ENCODE results near the gene AK8. TPM values are rescaled to one million over a fixed set of nuclear protein-coding genes. Genes with fewer than 3 reads are reported as not detected.

Gene AK8
- polyA plus RNA-seq, 4 donors = 2.0 to 3.9 (median 3.8) TPM

DNA sequence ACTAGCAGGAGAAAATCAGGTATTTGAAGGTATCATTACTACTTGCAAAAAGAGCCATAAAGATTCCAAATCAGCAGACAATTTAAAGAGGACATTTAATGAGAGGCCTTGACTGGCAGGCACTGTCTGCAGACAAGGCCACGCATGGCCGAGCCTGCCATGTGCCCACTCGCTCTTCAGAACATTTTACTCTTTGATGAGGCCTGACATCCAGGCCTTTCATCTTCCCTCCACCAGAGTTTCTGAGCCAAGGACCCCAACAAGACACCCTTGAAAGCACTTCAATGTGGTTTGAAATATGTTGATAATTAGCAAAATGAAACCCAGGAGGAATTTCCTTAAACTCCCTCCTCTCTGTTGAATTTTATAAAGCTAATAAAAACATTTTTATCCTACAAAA lies 16.4 kb downstream of the AK8 start:
- DNase-seq (ENCODE audit: low read depth in 4 of 4, low spot score in 3 of 4) = no peak

DNA sequence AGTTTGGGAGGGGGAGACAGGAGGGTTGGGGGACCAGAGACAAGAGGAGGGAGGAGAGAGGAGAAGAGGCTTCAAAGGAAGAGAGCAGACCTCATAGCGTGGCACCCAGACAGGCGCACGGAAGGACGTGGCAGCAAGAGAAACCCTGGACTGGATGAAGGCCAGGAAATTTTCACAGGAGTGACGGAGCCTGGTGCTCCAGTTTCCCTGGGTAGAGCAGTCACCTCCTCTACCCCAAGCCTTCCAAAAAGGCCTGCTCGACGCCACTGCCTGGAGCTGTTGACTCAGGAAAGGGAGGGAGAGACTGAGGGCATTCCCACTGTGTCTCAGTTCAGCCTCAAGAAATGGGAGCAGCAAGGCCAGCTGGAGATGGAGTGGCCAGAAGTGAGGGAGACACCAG lies 19.3 kb downstream of the AK8 start:
- DNase-seq (ENCODE audit: low read depth in 4 of 4, low spot score in 3 of 4) = no peak

DNA sequence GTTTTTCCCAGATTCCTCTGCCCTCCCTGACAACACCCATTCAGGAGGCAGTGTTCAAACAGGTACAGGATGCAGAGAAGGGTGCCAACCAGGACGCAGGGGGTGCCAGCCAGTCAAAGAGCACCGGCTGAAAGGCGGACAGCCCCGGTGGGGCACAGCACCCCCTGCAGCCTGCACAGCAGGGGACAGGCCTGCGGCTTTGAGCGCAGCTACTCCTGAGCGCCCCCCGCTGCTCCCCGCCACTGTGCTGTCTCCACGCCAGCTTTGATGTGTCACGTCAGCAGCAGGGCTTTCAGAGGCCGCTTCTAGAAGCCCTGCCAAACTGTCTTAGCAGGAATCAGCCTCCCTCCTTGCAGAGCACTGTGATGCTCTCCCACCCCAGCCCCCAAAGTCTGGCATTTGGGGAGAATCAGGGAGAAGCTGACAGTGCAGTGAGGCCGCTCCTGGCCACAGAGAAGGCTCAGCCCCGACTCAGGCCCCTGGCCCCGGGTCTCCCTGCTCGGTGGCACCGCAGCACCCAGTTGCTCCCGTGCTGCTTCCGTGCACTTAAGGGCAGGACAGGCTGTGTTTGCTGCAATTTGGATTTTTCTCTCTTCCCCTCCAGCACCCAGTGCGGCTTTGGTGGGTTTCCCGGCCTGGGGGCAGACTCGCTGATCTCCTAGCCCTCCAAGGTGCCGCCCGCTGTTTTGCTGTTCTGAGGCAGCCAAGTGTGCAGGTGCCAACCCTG lies 20.3 kb downstream of the AK8 start:
- no peak for DNase-seq (ENCODE audit: low read depth in 4 of 4, low spot score in 3 of 4)

DNA sequence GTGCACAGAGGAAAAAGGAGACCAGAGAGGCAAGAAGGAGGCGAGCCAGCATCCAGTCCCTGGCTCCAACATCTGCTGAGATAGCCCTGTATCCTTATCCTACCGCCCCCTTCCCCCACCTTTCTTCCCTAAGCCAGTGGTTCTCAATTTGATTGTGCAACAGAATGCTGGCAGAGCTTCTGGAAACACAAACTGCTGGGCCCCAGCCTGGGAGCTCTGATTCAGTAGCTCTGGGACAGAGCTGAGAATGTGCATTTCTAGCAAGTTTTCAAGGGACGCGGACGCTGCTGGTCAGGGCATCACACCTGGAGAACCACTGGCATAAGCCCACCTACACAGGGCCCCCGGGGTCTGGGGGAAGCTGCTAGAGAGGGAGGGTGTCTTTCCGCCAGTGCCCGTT lies 21.1 kb downstream of the AK8 start:
- DNase-seq (ENCODE audit: low read depth in 4 of 4, low spot score in 3 of 4) = no peak

DNA sequence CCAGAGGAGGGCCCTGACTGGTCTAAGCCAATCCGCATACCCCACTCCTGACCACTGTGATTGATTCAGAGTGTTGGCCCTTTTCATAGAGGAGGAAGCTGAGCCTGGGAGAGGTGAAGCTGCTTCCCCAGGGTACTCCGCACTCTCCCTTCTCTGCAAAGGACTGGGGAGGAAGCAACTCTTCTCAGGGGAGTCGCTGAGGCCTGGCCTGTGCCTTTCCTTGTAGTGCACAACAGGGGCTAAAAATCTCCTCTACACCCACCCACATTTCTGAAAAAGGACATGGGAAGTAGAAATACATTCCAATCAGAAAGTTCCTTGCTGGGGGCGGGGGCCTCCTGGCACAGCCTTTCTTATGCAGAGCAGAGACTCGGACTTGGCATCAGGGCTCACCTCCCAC lies 22.2 kb downstream of the AK8 start:
- no peak for DNase-seq (ENCODE audit: low read depth in 4 of 4, low spot score in 3 of 4)

DNA sequence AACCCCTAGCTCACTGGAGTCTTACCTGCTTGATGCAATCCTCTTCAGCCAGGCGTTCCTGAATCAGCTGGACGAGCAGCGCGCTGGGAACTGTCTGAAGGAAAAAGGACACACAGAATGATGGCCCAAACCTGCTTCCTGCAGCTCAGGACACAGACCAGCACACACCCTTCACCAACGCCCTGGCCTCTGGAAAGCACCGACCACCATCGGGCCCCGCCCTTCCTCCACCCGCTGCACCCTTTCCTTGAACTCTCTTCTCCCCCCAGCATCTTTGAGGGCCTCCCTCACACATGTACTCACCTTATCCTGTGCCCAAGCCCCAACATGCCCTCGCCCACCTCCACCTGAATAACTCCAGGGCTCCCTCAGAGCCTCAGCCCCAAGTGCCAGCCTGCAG lies 23.3 kb downstream of the AK8 start:
- DNase-seq (ENCODE audit: low read depth in 4 of 4, low spot score in 3 of 4) = no peak

DNA sequence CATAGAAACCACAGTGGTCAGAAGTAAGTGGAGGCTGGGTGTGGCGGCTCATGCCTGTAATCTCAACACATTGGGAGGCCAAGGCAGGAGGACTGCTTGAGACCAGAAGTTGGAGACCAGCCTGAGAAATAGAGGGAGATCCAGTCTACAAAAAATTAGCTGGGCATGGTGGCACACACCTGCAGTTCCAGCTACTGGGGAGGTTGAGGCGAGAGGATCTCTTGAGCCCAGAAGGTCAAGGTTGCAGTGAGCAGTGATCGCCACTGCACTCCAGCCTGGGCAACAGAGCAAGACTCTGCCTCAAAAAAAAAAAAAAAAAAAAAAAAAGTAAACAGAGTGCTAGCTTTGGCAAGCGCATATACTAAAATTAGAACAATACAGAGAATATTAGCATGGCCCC lies 24.6 kb downstream of the AK8 start:
- DNase-seq (ENCODE audit: low read depth in 4 of 4, low spot score in 3 of 4) = no peak

DNA sequence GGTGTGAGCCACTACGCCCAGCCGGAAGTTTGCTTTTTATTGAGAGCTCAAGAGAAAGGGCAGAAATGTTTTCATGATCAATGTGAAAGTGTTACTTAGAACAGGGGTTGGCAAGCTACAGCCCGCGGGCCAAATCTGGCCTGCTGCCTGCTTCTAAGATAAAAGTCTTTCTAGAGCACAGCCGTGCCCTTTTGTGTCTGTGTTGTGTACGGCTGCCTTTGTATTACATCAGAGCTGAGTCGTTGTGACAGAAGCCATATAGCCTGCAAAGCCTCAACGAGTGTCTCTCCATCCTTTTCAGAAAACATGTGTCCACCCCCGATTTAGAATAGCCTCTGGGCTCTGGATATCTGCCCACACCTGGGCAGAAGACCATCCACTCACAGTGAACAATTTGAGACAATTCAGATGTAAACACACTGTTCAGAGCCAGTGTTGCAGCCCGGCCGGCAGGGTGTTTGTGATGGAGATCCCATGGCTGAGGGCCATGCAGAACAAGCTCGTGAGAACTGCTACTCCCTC lies 28.8 kb downstream of the AK8 start:
- no peak for DNase-seq (ENCODE audit: low read depth in 4 of 4, low spot score in 3 of 4)

DNA sequence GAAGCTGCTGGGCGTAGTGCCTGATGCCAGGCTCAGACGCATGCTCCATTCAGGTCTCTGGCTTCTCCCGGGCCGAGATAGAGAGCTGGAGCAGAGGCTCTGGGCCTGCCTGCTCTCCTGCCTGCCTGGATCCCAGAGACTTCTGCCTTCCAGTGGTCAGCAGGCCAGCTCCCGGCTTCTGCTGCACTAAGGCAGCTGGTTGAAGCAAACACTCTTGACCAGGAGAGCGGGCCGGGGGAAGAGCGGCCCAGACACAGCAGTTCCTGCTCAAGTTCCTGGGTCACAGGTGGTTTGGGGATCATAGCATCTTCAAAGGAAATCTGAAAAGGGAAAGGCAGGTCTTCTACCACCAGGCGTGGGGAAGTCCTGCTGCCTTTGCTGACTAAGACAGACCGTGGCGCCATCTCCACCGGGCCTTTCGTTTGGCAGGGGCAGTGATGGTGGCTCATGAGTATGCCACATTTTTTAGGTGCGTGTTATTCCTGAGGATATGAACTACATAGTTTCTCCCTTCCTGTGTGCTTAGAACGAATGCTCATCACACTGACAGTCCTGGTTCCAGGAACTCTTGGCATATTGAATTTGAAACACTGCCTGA lies 31.1 kb downstream of the AK8 start:
- DNase-seq (ENCODE audit: low read depth in 4 of 4, low spot score in 3 of 4) = no peak

DNA sequence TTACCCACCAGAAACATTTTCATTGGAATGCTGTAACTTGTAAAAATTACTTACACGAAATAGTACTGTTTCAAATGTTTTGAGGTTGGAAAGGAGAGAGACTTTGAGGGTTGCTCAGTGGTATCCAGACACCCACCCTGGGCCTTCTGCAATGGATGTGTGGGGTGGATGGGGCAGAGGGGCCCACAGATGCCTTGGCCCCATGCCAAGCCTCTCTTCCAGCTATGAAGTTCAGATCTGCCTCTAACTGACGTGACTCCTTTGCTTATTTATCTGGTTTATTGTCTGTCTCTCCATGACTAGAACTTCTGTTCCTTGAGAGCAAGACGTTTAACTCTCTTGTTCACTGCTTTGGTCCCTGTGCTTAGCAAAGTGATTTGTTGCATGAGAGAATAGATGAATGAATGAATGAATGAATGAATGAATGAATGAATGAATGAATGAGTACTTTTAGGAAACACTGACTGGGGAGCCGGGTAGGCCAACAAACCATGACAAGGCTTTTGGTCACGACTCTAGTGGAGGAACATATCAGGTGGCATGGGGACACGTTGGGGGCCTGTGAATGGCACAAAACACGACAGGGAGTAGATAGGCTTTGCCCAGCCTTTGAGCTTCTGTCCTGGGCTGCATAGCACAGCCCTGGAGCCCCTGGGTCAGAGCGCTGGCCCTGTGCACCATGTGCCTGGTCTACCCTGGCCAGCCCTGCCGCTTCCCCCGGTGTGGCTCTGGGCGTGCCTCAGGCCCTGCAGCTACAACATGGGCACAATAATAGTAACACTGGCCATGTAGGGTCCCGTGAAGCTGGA lies 31.8 kb downstream of the AK8 start:
- no peak for DNase-seq (ENCODE audit: low read depth in 4 of 4, low spot score in 3 of 4)

DNA sequence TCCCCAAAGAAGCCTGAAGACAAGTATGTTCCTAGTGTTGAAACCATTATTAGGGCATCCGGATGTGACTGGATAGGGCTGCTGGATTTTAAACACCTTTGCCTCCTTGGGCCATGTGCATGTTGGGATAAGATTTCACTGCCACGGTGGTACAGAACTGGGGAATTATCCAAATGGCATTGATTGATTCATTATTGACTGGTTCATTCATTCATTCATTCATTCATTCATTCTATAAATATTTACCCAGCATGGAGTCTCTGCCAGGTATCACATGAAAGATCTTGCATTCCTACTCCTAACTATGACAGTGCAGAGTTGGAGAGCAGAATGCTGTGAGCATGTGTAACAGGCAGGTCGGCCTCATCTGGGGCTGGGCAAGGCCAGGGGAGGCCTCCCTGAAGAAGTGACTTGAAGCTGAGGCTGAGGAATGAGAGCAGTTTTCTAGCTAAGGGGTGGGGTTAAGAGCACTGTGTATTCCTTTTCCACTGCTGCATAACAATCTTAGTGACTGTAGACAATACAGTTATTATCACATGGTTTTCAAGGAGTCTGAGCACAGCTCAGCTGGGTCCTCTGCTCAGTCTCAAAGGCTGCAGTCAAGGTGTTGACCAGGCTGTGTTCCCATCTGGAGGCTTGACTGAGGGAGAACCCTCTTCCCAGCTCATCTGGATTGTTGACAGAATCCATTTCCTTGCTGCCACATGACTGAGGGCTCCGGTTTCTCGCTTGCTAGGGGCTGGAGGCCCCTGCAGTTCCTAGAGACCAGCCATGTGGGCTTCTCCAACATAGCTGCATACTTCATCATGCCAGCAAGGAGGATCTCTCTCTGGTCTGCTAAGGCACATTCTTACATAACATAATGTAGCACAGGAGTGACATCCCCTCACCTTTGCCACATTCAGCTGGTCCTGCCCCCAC lies 35.7 kb downstream of the AK8 start:
- no peak for DNase-seq (ENCODE audit: low read depth in 4 of 4, low spot score in 3 of 4)

DNA sequence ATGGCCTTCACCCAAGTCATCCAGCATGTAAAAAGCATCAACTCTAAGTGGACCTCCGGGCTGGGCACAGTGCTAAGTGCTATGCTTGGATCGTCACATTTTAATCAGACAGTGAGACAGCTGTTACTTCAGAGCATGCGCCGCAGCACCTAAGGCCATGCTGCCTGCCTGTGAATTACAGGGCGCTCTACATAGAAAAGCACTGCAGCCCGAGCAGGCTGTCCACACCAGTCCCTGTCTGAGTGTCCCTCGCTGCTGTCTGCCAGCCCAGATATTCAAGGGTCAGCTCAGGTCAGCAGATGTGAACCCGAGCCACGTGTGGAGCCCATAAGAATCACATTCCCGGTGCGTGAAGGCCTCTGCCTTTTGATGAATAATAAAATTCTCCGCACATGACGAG lies 37.1 kb downstream of the AK8 start:
- DNase-seq (ENCODE audit: low read depth in 4 of 4, low spot score in 3 of 4) = no peak

DNA sequence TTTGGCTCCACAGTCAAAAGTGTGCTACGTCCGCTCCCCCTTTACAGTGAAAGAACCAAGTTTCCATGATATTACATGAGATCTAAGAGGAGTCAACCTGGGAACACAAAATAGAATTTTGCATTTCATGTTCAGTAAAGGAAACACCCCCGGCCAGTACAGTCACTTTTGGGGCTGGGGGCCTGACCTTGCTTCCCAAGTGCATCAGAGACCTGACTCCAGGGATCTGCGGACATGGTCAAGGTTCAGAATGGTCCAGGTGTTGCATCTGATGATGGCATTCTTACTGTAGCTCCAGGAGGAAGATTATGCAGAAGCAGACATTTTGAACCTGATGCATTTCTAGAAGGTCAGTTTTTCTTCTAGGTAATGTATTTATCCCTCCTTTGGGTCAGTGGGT lies 39.8 kb downstream of the AK8 start:
- no peak for DNase-seq (ENCODE audit: low read depth in 4 of 4, low spot score in 3 of 4)

DNA sequence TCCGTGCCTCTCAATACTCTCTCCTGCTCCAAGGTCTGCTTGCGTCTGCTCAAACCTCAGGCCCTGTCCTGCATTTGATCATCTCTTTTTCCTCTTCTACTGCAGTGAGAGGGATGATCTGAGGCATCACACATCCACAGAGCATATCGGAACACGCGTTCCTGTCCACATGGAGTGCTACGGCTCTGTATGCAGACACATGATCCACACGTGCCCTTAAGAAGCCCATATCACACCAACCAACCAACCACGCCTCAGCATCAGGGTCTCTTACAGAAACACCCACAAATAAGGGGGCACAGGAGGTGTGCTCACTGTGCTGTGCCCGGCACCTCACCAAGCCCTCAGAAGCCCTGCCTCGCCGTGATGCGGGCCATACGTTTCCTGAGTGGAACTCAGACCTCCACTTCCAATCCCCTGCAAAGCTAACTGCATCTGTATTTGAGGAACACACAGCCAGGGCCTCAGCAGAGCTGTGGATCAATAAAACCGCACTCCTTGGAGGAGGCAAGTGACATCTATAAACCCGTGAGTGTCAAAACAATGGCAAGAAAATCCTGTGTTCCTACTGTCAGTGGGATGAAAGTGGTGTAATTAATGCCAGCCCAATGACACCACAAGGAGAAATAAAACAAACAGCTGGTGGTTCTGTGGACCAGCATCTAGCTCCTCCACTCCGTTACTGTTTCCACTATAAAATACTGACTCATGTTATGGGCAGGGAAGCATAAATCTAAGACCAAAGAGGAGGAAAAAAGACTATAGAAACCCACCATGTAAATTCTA lies 40.4 kb downstream of the AK8 start:
- no peak for DNase-seq (ENCODE audit: low read depth in 4 of 4, low spot score in 3 of 4)

DNA sequence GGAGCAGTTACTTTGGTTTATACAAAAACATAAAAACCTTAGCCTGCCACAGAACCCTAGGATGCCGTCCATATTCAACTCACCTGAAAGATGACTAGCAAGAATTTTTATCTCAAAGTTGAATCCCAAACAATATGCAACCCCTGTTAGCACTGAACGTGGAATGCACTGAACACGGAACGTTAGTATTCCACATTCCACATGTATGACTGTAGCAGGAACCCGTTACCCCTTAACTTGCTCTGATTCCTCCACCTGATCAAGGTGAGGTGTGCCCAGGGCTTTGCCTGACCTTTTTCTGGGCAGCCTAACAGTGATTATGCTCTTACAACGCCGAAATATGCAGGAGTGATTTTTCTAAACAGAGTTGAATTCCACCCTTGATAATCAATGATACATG lies 43.7 kb downstream of the AK8 start:
- DNase-seq (ENCODE audit: low read depth in 4 of 4, low spot score in 3 of 4) = no peak

DNA sequence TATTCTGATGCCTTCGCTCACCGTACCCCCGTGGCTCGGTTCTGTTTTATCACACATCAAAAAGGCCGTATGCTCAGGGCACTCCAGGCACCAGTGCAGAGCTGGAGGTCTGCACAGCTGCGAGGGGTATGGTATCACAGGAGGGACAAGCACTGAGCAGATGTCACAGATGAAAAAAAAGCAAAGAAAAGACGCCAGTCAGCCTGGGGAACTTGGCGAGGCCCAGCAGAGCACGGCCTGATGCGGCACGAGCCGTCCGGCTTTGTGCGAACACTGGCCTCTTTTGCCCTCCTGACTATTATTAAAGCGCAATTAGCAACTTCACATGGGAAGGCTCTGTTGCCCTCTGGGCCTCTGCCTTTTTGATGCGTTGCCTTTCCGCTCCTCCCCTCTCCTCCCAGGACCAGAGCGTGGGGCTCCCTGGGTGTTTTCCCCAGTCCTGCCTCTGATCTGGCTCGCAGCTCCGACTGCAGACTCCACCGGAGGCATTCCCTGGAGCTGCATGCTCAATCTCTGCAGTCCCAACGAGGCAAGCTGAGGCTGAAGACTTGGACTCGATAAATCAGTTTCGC lies 44.4 kb downstream of the AK8 start:
- no peak for DNase-seq (ENCODE audit: low read depth in 4 of 4, low spot score in 3 of 4)

DNA sequence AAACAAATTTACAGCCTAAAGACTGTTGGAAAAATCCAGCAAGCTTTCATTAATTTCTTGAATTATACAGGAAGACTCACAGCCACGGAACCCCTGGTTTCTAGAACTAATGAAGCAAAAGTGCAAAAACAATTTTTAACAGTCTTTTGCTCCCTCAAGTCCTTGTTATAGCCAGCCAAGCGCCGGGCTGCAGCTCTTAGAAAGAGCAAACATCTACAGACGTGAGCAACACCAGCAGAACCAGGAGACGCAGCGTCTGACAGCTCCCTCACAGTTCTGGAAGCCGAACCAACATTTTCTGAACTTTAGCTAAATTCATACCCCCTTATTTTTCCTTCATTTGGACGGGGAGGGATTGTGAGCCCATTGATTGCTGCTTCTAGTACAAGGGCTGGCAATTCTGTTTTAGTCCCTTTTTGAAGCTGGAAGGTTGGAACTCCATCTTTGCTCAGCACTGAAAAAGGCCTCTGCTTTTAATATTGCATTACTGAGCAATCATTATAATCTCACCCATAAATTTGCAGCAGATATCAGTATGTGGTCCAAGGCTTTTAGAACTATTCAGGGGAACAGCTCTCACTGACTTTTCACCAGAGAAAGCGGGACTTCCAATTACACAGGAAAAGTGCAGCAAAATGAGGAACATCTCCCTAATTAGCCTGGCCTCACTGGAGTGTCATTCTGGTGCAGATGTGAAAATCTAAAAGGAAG lies 45.8 kb downstream of the AK8 start:
- DNase-seq (ENCODE audit: low read depth in 4 of 4, low spot score in 3 of 4) = no peak

DNA sequence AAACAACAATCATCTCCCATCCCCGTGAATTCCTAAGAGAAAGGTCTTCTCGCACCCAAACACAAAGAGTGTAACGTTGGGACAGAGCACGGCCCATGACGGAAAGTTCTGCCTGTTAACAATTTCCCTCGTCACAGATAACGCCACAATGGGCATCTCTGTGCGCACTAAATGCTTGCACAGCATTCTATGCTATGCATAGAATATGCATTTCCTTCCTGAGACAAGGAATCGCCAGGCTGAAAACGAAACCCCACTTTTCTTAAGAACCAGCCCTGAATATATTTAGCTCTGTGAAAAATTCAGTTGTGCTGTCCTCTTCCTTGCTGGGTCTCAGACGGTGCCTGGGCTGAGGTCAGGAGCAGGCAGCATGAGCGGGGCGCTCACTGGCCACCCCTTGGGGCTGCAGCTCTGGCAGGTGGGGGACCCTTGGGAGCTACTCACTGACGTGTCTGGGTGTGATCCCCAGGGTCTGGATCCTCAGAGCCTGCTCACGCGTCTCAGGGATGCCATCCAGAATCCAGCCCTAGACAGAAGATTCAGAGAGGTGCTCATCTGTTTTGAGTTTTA lies 49.8 kb downstream of the AK8 start:
- no peak for DNase-seq (ENCODE audit: low read depth in 4 of 4, low spot score in 3 of 4)

DNA sequence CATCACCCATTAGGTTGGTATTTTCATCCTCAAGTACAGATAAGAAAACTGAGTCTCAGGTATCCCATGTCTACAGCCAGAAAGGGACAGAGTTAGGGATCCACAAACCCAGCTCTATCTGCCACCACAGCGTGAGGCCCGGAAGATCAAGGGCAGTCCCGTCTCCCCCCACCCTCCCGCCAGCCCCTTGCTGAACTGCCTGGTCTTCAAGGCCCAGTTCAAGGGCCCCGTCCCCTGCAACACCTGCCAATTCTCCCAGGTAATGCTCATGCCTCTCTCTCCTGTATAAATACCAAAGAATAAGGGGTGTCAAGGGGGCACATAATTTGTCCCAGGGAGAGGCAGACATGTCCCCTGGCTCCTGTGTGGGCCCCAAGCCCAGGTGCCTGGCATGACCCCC lies 50.7 kb downstream of the AK8 start:
- DNase-seq (ENCODE audit: low read depth in 4 of 4, low spot score in 3 of 4) = no peak
